Retinal pigment epithelial cell (primary cell): Measurements from ENCODE around the gene SPG11.

Experiments used
- DNase-seq: peaks from one replicate; pipeline ENCODE4 v3.0.0-alpha.2; 2010; ENCODE audit warnings: low read depth
- H3K4me3 ChIP-seq: 2 replicates; pipeline ENCODE4 v1.5.1; 2011; ENCODE audit warnings: mild to moderate bottlenecking, low read length, control low read depth, moderate library complexity
- TF ChIP-seq, protein P1 (sequence below): conservative IDR thresholded peaks from 2 replicates; pipeline ENCODE4 v1.5.1; 2011; ENCODE audit warnings: low read depth, low read length, control low read depth, inconsistent platforms

The SPG11 gene

DNA sequence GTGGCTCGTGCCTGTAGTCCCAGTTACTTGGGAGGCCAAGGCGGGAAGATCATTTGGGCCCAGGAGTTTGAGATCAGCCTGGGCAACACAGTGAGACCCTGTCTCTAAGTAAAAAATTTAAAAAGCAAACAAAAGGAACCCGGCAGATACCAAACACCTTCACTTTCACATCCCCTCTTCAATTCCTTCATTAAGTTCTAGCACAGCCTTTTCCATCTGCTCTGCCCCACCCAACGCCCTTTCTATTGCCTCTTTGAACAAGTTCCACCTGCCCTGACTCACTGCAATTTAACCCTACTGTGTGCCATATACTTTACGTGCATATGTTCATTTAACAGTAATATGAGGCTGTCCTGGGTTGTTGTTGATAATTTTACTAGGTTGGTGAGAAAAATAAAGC lies 12.4 kb upstream of the SPG11 start:
- no peak overlapping the region for H3K4me3 ChIP-seq
- no peak for DNase-seq
- TF ChIP-seq, protein P1, sequence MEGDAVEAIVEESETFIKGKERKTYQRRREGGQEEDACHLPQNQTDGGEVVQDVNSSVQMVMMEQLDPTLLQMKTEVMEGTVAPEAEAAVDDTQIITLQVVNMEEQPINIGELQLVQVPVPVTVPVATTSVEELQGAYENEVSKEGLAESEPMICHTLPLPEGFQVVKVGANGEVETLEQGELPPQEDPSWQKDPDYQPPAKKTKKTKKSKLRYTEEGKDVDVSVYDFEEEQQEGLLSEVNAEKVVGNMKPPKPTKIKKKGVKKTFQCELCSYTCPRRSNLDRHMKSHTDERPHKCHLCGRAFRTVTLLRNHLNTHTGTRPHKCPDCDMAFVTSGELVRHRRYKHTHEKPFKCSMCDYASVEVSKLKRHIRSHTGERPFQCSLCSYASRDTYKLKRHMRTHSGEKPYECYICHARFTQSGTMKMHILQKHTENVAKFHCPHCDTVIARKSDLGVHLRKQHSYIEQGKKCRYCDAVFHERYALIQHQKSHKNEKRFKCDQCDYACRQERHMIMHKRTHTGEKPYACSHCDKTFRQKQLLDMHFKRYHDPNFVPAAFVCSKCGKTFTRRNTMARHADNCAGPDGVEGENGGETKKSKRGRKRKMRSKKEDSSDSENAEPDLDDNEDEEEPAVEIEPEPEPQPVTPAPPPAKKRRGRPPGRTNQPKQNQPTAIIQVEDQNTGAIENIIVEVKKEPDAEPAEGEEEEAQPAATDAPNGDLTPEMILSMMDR: no peak

- DNase-seq: no peak
- TF ChIP-seq, protein P1: no peak
- H3K4me3 ChIP-seq: no peak overlapping the region
Measured at GRCh38 chr15:44673639-44674038, 10.2 kb upstream of the SPG11 start.

DNA sequence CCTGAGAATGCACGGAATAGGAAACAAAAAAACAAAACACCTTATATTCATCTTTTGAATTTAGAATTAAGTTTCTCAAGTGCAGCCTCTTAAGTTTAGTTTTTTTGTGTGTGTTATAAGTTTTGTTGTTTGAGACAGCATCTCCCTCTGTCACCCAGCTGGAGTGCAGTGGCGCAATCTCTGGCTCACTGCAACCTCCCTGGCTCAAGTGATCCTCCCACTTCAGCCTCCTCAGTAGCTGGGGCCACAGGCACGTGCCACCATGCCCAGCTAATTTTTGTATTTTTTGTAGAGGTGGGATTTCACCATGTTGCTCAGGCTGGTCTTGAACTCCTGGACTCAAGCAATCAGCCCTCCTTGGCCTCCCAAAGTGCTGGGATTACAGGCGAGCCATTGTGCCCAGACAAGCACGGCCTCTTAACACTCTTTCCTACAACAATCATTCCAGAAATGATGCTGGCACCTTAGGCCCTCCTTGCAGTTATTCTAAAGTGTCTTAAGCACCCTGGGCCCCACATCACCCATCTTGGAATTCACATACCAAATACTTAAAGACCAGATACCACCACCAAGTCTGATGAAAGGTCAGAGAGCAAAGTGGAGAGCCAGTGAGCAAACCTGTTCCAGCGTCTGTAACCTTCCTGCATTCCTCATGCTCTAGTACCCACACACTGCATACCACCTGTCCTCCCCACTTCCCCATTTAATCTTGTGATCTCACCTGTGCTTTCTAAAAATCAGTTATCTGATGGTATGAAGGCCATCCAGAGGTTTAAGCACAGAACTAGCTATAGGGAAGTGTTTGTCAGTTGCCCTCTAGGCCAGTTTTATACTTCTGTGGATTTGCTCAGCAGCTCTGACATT lies 6.9 kb upstream of the SPG11 start:
- no peak overlapping the region for H3K4me3 ChIP-seq
- no peak for DNase-seq
- TF ChIP-seq, protein P1: no peak

GRCh38 chr15:44668921-44669320 lies 5.5 kb upstream of the SPG11 start:
- no peak for DNase-seq

DNA sequence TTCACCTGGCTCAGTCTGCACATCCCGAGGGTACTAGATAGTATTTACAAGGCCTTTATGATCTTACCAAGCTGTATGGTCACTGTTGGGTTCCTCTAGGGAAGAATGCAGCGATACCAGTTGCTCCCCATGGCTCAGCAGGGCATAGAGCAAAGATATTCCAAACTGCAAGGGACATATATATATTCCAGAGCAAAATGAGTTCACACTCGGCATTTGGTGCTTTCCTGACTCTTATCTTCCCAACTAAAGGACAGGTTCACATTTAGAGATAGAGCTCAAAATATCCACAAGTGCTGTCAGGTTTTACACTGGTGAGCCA lies 3.5 kb upstream of the SPG11 start:
- TF ChIP-seq, protein P1: no peak
- H3K4me3 ChIP-seq: no peak overlapping the region
- DNase-seq: no peak

More at GRCh38 chr15:44668921-44669320, 5.5 kb upstream of the SPG11 start:
- H3K4me3 ChIP-seq: no peak overlapping the region
- TF ChIP-seq, protein P1: no peak

- no peak for DNase-seq
- H3K4me3 ChIP-seq: no peak overlapping the region
- TF ChIP-seq, protein P1: no peak
Measured at GRCh38 chr15:44666210-44667038, 3.0 kb upstream of the SPG11 start.
